ENCODE data around the gene CD2.

The CD2 gene

DNA sequence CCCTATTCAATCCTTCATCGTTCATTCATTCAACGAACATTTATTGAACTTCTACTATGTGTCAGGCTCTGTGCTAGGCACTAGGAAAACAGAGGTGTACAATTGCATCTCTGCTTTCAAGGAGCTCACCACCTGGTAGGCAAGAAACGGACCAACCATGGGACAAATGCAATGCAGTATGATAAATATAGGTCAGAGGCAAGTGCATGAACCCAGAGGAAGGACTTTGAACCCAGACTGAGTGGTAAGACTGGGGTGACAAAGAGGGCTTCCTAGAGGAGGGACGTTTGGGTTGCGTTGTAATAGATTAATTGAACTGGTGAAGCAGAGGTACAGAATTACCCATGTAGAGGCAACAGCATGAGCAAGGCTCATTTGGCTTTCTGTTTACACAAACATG is 16.4 kb downstream of the CD2 start:
- DNase-seq = no peak
- intact Hi-C loops (cut with DNase I) = no loop called here

DNA sequence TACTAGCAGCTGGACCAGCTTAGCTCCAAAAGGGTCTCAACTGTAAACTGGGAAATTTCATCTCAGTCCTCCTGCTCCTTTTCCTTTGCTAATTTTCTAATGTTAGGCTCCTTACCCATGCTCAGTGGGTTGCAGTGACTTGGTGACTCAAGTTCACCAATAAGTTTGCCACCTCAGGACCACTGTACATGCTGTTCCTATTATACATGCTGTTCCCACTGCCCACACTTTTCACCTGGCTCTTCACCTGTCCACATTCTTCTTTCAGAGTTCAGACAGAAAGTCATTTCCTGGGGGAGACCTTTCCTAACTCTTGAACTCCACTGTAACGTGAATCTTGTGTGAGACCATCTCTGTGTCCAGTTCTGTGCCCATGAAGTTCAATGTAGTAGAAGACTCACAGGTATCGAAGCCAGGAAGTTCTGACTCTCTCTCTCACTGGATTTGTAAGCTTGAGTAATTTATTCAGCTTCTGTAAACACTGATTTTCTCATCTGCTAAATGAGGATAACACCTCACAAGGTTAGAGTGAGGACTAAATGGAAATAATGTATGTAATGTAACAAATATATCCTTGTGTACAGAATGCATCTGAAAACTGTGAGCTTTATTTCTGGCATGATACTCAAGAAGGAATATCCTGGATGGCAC is 17.9 kb downstream of the CD2 start:
- intact Hi-C loops (cut with DNase I) = no loop called here
- no peak for DNase-seq

DNA sequence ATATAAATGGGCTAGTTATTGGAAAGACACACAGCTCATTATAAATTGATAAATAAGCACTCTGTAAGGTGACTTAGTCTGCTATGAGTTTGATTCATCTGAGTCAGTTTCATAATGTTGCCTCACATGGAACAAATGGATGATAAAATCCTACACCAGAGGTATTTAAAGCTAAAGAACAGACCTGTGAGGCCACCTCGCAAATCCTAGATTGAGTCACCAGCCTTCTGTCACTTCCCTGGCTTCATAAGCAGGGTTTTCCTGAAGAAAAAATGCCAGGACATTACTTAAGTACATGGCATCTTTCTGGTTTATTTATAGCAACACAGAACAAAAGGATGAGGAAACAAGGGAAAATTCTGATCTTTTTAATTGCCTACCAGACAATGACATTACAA is 18.4 kb downstream of the CD2 start:
- no peak for DNase-seq
- intact Hi-C loops (cut with DNase I) = no loop called here

DNA sequence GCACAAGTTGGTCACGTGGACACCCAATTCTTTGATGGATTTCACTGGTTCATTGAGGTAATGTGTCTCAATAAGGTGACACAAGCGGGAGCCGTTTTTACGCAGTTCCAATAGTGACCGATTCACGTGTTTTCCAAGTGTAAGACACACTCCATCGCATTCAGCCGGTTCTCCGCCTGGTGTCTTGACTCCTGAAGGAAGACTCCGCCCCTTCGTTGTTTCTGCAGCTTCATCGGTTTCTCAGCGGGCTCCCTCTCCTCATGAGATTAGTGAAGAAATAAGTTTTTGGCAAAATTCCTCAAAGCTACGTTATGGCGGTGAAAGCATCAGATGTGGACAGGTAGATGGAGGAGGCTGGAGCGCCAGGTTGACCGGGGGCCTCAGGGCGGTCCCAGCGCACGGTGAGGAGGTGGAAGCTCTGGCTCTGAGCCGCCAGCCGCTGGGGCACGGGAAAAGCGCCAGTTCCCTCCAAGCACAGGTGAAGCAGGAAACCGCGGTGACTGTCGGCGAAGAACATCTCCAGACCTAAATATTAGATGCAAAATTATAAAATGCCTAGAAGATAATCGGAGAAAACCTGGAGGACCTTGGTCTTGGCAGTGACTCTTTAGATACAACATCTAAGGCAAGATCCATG is 21.0 kb downstream of the CD2 start:
- no peak for DNase-seq
- intact Hi-C loops (cut with DNase I) = no loop called here

DNA sequence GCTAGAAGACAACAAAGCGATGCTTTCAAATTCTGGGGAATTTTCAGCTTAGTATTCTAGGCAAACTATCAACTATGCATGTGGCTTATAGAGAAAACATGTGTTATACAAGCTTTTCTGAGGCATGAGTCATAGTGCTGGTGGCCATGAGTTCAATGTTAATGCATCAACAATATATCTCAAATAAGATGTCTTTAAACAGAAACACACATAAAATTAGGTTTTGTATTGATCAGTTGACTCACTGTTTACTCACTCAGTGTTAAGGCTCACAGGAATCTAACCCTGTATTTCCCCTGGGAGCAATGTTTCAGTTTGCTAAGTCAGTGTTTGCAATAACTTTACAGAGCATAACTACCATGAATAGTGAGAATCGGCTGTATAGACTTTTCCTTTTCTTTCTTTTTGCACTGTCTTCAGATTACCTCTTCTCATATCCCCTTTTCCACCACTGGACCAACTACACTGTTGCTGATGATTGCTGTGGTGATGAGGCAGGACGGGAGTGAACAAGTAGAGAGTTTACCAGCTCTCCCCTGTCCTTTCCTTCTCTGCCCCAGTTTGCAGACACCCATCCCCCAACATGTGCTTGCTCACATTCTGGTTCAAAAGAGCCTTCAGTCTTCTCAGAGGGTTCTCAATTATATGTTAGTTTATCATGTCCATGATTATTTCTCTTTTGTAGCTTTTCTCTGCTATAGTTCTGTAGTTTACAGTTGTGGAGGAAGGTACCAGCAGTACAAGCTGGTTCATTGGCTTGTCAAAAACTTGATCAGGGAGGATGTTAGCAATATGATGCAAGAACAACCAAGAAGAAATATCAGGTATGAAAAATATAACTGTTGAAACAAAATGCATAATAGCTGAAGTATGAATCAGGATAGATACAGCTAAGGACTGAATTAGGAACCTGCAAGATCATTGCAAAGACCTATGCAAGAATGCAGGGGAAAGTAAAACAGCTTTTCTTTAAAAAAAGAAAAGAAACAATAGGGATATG is 23.9 kb downstream of the CD2 start:
- intact Hi-C loops (cut with DNase I) = no loop called here
- no peak for DNase-seq

DNA sequence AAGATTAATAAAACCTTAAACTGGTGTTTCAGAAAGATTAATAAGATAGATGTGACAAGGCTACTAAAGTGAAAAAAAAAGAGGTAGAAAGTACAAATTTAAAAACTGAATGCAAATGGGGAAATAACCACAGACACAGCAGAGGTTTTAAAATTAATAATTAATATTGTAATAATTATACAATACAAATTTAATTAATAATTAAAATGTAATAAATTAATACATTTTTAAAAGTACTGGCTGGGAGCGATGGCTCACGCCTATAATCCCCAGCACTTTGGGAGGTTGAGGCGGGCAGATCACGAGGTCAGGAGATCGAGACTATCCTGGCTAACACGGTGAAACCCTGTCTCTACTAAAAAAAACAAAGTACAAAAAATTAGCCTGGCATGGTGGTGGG is 26.8 kb downstream of the CD2 start:
- intact Hi-C loops (cut with DNase I) = no loop called here
- DNase-seq = no peak

DNA sequence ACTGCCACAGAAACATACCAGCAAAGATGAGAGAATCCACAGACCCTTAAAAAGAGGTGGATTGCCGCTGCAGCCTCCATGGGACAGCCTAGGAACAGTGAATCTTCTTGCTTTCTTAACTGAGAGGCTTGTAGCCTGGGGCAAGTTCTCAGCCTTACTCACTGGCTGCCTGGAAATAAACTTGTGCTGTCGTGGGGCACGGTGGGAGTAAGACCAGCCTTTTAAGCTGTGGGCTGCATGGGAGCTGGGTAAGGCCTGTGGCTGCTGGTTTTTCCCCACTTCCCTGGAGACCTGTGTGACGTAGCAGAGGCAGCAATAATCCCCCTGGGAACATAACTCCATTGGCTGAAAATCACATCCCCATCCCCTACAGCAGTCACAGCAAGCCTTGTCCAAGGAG is 30.8 kb downstream of the CD2 start:
- intact Hi-C loops (cut with DNase I) = no loop called here
- DNase-seq = no peak

DNA sequence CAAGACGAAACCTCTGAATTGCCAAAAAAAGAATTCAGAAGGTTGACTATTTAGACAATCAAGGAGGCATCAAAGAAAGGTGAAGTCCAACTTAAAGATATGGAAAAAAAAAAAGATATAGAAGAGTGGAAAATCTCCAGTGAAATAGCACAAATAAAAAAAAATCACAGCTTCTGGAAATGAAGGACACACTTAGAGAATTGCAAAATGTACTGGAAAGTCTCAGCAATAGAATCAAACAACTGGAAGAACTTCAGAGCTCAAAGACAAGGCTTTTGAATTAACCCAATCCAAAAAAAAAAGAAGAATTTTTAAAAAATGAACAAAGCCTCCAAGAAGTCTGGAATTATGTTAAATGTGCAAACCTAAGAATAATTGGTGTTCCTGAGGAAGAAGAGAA is 31.8 kb downstream of the CD2 start:
- DNase-seq = no peak
- intact Hi-C loops (cut with DNase I) = no loop called here

DNA sequence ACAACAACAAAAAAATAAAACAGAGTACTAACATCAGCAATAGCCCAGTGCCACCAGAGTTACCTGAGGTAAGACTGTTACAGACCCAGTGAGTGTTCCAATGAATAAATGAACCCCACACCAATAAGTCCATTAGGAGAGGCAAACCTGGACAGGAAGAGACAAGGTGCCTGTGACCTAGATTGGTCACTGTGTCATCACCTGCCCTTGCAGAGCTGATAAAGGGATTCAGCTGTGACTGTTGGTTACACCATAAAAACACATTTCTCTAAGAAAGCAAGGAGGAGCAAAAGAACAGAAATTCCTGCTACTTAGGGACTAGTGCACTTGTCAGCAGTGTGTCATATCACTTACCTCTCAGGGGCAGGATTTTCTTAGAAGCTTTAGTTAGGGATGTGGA is 37.5 kb downstream of the CD2 start:
- intact Hi-C loops (cut with DNase I) = no loop called here
- DNase-seq = no peak

DNA sequence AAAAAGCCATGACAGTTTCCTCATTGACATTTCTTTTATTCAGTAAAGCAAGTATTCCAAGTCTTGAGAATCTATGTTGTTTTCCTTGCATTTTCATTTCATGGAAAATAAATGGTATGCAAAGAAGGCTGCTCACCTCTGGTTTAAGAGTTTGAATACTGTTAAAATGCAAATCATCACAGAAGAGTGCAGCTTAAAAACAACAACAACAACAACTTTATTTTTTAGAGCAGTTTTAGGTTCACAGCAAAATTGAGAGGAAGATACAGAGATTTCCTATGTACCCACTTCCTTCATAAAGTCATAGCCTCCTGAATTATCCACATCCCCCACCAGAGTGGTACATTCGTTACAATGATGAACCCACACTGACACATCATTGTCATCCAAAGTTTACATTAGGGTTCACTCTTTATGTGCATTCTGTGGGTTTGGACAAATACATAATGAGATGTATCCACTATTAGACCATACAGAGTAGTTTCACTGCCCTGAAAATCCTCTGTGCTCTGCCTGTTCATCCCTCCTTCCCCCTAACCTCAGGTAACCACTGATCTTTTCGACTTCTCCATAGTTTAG is 39.2 kb downstream of the CD2 start:
- intact Hi-C loops (cut with DNase I) = no loop called here
- no peak for DNase-seq

DNA sequence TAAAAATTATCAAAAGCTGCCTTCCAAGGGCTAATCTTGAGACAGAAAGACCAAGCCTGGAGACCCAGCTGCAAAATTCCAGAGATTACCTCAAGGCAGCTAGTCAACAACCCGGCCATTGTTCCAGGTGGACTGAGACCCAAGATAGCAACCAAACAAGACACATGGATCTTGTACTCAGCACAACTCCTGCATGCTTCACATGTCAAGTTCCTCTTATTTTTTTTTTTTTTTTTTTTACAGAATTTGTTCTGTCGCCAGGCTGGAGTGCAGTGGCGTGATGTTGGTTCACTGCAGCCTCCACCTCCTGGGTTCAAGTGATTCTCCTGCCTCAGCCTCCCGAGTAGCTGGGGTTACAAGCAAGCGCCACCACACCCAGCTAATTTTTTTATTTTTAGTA is 40.1 kb downstream of the CD2 start:
- intact Hi-C loops (cut with DNase I) = no loop called here

DNA sequence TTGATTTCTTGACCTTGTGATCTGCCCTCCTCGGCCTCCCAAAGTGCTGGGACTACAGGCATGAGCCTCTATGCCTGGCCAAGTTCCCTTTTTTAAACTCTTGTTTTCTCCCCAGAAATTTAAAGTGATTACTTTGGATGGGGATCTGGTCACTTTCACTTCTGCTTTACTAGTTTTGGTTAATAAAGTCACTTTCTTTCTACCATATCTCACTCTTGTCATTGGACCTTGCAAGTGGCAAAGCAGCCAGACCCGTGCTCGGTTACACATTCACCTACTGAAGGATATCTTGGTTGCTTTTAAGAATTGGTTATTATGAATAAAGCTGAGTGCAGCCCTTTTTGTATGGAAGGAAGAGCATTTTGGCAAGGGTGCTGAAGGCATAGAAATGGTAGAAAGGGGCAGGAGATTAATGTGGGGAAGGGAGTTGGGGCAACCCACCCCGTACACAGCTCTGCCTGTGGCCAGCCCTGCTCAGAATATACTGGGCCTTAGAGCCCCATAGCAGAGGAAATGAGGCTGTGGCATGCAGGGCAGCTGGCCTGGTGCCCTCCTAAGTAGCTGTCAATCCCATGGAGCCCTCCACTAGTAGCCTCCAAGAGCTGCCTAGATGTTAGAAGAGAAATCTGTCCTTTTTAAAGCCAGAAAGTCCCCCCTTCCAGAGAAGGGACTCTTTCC is 40.7 kb downstream of the CD2 start:
- no peak for DNase-seq
- intact Hi-C loops (cut with DNase I) = no loop called here

More for the DNA sequence above, 40.1 kb downstream of the CD2 start:
- no peak for DNase-seq

DNA sequence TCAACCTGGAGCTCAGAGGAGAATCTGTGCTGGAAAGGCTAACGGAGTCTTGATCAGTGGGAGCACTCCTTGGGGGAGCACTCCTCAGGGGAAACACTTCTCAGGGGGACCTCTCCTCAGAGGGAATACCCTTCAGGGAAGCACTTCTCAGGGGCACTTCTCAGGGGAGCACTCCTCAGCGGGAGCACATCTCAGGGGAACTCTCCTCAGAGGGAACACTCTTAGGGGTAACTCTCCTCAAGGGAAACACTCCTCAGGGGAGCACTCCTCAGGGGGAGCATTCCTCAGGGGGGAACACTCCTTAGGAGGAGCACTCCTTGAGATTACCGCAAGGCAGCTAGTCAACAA is 41.2 kb downstream of the CD2 start:
- intact Hi-C loops (cut with DNase I) = no loop called here
- DNase-seq = no peak

DNA sequence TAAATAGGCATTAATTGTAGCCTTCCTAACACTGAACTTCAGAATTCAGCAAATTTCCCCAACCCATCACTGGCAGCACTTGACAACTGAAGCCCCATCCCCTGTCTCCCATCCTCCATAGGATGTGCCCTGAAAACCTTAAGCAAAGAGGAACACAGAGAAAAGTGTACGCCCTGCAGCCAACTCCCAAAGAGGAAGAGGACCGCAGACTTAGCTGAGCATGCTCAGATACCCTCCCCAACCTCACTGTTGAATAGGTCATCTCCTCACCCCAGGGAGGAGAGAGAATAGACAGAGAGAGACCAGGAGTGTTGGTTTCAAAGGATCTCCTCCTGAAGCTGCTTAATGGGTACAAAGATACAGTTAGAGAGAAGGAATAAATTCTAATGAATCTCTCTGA is 50.5 kb downstream of the CD2 start:
- intact Hi-C loops (cut with DNase I) = no loop called here
- no peak for DNase-seq

DNA sequence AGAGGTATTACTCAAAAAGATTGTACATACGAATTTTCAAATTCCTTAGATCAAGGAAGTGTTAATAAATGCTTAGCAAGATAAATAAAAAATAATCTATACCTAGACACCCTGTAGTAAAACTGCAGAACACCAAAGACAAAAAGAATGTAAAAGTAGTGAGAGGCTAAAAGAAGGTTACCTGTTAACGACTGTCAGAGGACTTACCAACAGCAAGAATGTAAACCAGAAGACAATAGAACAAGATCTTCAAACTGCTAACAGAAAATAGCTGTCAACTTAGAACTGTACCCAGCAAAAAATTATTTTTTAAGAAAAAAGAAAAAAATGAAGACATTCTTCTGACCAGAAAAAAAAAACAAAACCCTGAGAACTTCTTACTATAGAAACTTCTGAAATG is 51.2 kb downstream of the CD2 start:
- intact Hi-C loops (cut with DNase I) = no loop called here
- no peak for DNase-seq

DNA sequence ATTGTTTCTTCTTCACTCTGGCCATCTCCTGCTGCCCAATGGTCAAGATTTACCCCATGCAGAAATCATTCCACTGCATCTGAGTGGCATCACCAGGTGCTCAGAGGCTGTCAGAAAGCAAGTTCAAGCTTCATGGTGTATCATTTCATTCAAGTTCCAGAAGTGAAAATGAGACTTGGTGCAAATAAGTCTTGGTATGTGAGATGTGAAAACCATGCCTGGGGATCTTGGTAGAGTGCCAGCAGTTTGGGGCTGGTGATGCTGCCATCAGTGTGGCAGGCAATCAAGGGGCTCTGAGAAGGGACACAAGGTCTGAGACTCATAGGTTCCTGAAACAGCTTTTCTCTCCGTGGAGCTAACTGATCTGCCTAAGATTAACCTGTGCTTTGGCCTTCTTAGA is 52.0 kb downstream of the CD2 start:
- intact Hi-C loops (cut with DNase I) = no loop called here
- no peak for DNase-seq

DNA sequence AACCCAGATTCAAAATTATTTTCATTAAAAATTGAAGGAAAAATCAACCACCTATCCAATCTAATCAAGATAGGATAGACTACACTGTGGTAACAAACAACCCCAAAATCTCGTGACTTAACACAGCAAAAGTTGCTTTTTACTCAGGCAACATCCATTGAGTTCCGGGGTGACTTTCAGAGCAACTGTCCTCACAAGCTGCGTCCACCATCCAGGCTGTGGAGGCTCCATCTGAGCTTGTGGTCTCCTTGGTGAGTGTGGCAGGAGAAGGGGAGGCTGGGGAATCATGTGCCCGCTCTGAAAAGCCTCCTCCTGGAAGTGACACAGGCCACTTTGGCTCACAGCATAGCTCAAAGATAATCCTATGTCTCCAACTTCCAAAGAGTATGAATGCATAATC is 52.4 kb downstream of the CD2 start:
- DNase-seq = no peak
- intact Hi-C loops (cut with DNase I) = no loop called here

DNA sequence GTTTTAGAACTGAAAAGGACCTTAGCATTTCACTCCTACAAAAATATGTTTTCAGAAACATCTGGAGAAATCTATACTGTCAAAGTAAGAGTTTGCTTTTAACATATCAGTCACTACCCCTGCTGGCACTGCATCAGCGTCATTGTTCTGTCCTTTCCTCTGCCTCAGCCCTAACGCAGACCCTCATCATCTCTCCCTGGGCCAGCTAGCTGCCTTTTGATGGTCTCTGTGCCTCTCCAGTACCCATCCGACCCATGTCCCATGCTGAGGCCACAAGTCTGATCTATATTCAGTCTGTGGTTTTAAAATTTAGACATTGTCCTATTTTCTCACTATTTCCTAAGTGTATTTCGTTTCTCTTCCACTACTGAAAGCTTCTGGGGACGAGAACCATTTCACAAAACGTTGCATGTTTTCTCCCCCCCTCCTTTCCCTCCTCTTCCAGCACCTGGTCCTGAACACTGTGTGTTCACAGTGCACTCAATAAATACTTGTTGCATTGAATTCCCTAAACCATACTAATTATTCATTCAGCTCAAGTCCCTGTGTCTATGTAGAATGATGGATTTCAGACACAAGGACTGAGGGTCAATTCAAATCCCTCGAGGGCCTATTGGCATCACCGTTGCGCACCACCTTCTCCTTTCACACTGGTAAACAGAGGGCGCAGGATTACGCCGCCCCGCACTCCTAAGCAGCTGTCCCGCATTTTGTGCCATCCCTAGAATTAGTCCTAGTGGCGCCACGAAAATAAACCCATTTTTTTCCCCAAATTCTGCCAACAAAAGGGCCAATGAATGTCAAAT is 53.4 kb downstream of the CD2 start:
- no peak for DNase-seq
- intact Hi-C loops (cut with DNase I) = no loop called here

DNA sequence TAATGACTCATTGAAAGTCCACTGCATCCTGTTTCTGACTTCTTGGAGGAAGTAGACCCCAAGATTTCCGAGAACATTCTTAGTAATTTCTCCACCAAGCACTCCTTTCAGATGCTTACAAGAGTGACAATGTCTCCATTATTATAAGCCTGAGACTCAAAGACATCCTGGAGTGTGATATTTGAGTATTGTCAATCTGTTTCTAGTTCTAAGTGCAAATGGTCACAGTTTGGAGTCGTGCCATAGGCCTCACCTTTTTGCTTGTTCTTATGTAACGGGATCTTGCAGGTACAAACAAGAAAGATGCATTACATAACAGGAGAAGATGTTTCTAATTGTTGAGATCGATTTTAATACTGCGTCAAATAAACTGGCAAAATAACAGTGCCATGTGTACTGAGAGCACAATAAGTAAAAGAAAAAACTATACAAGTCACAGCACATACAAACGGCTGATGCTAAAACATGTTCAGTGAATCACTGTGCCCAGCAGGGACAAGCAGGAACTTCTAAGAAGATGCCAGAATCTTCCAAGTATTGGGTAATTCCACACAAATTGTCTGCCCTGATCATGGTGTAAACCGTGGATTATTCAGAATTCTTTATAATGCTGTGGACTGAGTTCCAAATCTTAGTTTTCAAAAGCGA is 54.1 kb downstream of the CD2 start:
- no peak for DNase-seq
- intact Hi-C loops (cut with DNase I) = no loop called here

Measured in posterior cingulate gyrus (tissue), 11 donors.